Caki2 (cell line): ENCODE data around the gene HELZ. TPM values are rescaled to one million over a fixed set of nuclear protein-coding genes. Genes with fewer than 3 reads are reported as not detected.
"Not testable (repeated sequence)": the region's sequence is repeated elsewhere in the genome, so short reads cannot be mapped to it uniquely, and the experiment has no call there.

Source experiments
- DNase-seq: peaks from one replicate; pipeline ENCODE4 v3.0.0-alpha.2; 2015; ENCODE audit warnings: low read depth
- in situ Hi-C: cut with HindIII; loops from 2 replicates; pipeline ENCODE4 v1.10.0; 2016; ENCODE audit warnings: low sequenced_read_pairs, low pct_unique_long_range_greater_than_20kb, mixed read lengths
- total RNA-seq: library from RNA; depleted of rRNA; stranded (reverse); fragments of >200 nt; shearing (Covaris generic); gene quantifications from 2 replicates; pipeline ENCODE4 v1.2.3, GENCODE V29; 2014; ENCODE audit warnings: low replicate concordance

HELZ gene
- total RNA-seq, 1 experiment from 2014 or later, result 21.5 TPM

DNA sequence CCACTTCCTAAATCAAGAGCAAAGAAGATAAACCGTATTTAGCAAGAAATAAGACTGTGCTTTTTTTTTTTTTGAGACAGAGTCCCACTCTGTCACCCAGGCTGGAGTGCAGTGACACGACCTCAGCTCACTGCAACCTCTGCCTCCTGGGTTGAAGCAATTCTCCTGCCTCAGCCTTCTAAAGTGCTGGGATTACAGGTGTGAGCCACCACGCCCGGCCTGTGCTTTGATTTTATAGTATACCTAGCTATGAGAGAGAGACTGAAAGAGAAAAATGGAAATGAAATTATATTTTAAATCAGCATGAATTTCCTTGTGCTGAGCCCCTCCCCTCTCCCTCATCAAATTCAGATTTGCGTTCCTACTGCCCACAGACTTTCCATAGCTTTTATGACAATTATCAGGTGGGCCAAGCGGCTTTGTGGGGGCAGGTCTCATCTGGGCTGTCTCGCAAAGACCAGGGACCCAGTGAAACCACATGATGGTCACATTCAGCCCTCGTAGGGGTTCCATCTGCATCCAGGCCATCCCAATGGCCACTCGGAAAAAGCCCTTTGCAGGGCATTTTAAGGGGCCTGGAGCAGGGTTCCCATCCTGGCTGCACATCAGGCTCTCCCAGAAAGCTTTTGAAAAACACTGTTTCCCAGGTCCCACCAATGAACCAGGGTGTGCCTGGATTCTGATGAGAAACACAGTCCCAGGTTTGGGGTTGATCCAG lies 192.1 kb downstream of the HELZ start:
- DNase-seq, result no peak
- in situ Hi-C loops, result no loop called here

DNA sequence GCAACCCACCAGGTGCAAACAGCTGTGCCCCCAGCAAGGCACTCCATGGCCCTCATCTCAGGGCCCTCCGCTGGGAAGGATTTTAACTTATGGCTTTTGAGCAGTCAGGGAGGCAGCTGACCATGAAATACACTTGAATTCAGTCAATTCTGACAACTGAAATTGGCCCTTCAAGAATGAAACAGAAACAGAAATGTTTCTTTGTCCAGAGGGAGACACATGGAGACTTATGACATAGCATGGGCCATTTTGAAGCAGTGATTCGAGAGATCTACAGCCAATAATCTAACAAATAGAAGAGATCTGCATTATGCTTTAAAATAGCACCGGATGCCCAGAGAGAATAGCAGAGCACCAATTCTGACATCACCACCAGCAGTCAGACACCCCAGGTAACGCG lies 193.2 kb downstream of the HELZ start:
- no peak for DNase-seq
- in situ Hi-C loops, result no loop called here

DNA sequence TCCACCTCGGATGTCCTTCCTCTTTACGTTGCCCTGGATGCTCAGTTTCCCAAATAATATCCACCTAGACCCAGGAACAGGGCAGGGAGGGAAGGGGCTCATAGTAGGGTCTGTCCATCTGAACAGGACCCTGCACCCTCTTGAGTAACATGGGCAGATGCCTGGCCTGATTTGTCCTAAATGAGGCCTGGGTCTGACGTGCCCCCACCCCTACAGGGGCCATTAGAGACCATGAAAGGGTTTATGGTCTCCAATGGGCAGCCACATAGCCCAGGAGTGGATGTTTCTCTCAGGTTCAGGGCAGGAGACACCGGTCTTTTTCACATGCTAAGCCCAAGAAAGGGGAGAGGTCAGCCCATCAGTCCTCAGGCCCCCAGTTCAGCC lies 193.8 kb downstream of the HELZ start:
- DNase-seq, result no peak
- in situ Hi-C loops, result no loop called here

DNA sequence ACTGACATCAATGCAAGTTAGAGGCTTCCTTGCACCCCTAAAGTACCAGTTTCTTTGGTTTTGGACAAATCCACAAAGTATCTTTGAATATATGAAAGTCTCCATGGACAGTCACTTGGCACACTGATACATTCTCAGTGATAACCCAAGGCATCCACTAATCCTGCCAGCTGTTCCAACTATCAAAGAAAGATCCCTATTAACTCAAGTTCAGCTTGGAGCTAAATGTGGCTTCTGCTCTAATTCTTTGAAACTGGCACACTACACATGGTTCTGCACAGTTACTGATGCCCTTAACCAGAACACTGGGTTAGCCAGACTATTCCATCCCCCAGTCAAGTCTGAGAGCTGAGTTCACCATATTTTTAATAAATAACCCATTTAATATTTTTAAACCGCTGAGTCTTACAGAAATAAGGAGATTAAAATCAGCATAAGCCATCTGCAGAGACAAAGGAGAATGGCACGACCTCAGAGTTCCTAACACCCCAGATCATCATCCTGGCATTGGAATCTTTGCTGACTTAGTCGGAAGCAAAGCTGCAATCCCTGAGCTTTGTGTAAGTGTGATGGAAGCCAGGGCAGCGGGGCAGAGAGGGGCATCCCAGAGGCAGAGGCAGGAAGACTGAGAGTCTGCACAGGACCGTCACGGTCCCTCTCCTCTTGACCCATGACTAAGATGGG lies 194.4 kb downstream of the HELZ start:
- in situ Hi-C loops, result no loop called here
- no peak for DNase-seq

DNA sequence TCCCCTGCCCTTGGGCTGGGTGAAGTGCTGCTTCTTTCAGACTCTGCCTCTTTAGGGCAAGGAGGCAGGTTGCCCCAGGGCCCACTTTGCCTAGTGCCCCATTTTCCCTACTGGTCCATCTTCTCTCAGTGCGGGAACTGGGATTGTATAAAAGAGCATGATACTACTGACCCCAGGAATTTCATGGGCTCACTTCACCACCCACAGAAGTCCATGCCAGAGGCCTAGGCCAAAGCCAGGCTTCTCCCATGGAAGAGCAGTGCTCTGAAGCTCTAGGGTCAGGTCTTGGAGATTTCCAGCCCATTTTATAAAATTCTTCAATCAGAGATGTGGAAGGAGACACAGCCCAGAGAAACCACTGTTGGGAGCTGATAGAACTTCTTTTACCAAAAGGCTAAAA lies 194.9 kb downstream of the HELZ start:
- in situ Hi-C loops, result no loop called here
- DNase-seq, result no peak

DNA sequence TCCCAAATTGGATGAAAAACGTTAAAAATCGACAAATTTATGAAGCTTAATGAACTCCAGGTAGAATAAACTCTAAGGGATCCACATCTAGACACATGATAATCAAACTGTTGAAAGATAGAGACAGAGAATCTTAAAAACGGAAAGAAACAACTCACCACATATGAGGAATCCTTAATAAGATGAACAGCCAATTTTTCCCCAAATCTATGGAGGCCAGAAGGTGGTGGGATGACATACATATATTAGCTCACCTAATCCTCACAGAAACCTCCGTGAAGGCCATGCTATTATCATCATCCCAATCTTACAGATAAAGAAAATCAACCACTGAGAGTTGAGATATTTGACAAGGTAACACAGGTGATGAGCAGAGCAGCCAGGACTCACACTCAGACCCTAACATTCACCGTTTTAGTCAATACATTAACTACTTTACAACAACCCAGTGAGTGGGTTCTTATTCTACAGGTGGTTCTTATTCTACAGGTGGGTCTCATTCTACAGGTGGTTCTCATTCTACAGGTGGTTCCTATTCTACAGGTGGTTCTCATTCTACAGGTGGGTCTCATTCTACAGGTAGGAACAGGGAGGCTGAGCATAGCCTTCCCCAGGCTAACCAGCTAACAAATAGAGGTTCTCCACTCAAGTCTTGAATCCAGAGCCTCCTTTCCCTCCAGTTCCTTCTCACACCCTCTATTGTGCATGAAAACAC lies 195.8 kb downstream of the HELZ start:
- in situ Hi-C loops, result no loop called here

DNA sequence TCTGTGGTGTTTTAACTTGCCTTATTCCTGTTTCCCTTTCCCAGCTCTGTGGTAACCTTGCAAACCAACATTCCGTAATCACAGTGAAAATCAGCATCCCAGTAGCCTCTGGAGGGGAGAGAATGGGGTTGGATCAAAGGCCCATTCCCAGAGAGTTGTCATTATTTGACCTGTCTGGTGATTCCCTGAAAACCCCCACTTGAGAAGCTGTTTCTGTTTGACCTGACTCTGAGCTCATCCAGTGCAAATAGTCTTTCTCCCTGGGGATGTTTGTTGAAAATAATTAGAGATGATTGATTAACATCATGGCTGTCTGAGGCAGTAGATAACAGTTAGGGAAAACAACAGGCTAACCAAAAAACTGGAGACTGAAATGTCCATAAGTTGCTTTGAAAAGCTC lies 197.6 kb downstream of the HELZ start:
- in situ Hi-C loops, result no loop called here
- DNase-seq, result no peak

More for the DNA sequence above, 195.8 kb downstream of the HELZ start:
- DNase-seq, result no peak

DNA sequence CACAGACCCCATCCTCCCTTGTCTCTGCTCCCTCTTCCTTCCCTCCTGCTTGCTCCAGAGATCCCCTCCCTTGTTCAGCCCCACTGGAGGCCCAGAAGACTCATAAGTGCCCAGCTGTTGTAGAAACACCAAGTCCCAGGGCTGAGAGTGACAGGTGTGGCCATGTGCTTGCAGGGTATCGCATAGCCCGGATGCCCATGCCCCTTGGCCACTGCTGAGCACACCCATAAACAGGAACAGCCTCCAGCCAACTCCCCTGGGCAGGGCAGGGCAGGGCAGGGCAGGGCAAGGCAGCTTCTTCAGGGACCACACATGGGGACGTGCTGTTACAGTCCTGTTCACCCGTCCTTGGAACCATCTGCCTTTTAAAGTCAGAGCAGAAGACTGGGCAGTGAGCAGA lies 198.6 kb downstream of the HELZ start:
- DNase-seq, result no peak
- in situ Hi-C loops, result no loop called here

DNA sequence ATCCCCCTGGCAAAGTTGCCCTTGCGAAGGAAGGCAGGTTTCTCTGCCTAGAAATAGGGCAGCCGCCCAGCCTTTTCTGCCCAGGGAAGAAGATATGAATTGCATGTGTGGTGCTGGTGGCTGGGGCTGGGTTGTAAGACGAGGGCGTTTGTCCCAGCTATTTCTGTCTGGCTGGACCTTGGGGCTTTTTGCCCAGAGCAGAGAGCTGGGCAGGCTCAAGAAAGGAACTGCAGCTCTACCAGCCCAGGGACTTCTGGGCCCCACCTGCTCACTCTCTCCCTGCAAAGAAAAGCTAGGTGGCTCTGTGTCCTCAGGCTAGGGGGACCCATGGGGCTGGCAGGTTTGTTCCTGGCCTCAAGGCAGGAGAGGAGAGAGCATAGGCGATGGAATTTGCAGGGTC lies 200.1 kb downstream of the HELZ start:
- no peak for DNase-seq
- in situ Hi-C loops, result no loop called here

DNA sequence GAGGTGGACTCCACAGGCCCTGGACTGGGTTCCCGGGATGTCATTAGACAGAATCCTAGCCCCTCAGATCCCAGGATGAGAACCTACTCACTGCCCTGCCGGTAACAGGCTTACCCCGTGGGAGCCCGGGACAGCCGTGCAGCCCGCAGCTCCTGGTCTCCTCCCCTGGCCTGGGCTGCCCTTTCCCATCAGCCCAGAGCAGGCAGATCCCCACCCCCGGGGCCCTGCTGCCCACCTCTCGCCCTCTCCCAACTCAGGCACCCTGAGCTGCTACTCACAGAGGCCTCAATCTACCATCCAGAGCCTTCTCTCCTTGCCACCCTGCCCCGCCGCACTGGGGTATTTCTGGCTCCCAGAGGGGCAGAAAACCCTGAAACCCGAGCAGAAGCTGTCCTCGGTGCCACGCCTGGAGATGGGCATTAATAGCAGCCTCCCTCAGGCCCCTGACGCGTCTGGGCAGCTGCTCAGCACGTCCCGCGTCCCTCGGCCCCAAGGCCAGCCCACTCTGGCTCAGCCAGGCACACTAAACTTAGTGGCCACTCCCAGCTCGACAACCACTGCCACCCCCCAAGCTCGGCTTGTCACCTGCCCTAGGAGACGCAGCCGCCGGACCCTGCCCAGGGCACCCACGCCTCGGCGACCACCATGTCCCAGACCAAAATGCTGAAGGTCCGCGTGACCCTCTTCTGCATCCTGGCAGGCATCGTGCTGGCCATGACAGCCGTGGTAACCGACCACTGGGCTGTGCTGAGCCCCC lies 200.8 kb downstream of the HELZ start, which contains the start of gene CACNG1:
Gene CACNG1 (plus strand): TSS at position 539 of the 757 bp plus-strand sequence. CDS start 107 bp downstream, at position 646.
- DNase-seq, result no peak
- in situ Hi-C loops, result no loop called here

DNA sequence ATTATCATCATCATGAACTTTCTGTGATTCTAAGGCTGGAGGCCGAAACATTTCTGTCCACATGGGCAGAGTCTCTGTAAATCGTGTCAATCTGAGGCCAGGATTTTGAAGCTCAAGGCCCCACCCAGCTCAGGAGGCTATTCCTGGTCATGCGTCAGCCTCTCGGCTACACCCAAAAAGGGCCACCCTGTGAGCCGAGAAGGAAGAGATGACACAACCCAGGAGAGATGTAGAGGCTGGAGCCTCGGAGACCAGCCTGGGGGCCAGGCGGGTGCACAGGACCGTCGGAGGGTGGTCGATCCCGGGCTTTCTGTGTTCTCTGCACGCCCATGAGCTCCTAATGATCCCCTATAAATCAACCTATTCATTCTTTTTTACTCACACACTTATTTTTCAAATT lies 201.7 kb downstream of the HELZ start:
- in situ Hi-C loops, result no loop called here
- DNase-seq, result no peak

DNA sequence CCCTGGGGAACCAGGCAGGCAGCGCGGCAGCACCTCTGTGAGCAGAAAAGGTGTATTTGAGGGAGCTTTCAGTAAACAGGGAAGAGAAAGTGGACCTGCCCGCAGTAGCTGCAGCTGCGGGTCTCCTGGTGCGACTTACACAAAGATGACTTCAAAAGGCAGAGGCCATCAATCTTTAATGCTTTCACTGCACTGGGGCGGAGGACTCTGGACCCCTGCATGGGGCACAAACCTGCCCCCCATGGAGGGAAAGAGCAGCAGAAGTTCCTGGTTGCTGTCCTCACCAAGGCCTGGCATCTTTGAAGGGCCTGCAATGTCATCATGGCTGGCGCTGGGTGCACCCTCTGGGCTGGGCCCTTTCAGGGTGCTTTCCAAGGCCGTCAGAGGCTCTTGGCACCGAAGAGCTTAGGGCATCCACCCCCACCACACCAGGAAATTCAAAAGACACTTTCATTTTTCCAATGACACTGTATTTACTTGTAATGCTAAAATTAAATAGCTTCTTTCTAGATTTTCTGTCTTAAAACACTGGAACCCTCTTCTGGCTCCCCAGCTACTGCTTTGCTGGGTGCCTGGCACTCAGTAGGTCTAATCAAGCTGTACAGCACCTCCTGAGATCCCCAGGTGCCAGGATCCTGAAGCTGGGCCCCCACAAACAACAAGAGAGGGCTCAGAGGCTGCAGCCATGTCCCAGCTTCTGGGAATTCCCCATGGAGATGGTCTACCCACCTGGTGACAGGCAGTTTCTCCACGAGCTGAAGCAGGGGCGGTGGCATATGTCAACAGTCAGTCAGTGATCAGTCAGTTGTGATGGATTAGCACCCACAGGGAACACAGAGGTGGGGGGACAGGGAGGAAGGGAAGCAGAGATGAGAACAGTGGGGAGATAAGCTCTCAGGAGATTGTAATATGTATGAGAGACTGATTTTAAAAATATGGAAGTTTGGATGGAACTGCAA lies 202.8 kb downstream of the HELZ start:
- in situ Hi-C loops, result no loop called here
- DNase-seq, result no peak

DNA sequence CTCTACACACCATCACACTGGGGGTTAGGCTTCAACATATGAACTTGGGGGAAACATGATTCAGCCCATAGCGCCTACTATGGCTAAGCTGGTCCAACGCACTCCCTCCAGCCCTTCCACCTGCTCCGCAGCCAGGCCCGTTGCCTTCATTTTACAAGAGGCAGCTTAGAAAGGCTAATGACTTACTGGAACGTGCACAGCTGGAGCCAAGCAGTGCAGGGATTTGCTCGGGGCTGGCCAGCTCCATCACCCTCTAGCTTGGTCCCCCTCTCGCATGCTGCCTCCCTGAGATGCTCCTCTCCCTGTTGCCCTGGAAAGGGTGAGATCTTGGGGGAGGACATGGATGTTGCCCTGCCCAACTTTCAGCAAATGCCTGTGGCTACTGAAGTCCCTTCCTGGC lies 203.5 kb downstream of the HELZ start:
- no peak for DNase-seq
- in situ Hi-C loops, result no loop called here

DNA sequence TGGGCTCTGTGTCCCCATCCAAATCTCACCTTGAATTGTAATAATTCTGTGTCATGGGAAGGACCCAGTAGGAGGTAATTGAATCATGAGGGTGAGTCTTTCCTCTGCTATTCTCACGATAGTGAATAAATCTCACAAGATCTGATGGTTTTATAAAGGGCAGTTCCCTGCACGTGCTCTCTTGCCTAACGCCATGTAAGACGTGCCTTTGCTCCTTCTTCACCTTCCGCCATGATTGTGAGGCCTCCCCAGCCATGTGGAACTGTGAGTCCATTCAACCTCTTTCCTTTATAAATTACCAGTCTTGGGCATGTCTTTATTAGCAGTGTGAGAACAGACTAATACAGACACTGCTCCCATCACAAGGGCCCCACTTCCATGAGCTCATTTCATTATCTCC lies 203.9 kb downstream of the HELZ start:
- in situ Hi-C loops, DNase-seq: not testable (repeated sequence)

DNA sequence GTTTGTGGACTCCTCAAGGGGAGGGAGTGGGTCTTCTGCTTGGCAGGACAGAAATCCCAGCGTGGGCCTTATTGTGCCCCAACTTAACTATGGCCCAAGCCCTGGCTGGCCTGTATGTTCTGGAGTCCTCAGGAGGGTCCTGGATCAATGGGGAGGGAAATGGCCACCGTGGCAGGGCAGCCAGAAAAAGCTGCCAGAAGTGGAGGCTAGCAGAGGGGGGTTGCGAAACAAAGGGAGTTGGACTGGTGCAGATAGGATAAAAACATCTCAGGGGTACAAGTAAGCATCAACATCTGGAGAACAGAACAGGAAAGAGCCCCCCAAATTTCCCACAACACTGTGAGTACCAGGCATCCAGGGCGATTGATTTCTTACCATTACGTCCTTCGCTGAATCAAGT lies 204.3 kb downstream of the HELZ start:
- in situ Hi-C loops, result no loop called here
- DNase-seq, result no peak

DNA sequence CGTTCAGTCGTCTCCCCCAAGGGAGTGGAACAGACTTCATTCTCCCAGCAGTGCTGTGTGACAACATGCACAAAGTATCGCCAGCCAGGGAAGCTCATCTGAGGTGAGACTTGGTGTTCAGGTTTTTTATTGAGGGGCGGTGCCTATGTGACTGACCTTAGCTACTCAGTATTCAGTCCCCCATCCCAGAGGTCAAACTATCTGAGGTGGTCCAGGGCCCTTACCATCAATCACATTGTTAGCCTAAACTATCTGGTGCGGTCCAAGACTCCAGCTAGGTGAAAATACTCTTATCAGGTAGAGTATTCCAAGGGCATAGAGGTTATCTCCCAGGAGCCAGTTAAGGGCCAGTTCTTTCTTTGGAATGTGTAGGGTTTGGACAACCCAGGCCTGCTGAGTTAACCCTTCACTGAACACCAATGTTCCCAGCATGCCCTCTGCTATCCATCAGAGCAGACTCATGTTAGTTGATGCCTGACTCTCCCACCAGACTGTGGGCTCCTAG lies 206.1 kb downstream of the HELZ start:
- DNase-seq, result no peak
- in situ Hi-C loops, result no loop called here
